ENCODE results near the gene CFAP52. TPM values are rescaled to one million over a fixed set of nuclear protein-coding genes. Genes with fewer than 3 reads are reported as not detected.

Gene CFAP52
- total RNA-seq, 1 donor from 2014 or later, result not detected

- H3K4me3 ChIP-seq (ENCODE audit: low read depth, low read length), result no peak overlapping the region
- TF ChIP-seq CTCF (conservative IDR thresholded peaks at IDR 0.05; ENCODE audit: low read depth, low read length), result no peak
- no peak for DNase-seq (ENCODE audit: low read depth)
These were observed 40.4 kb upstream of the CFAP52 start for GRCh38 chr17:9536061-9536460.

- no peak for DNase-seq (ENCODE audit: low read depth)
- no peak overlapping the region for H3K4me3 ChIP-seq (ENCODE audit: low read depth, low read length)
- no peak for TF ChIP-seq CTCF (conservative IDR thresholded peaks at IDR 0.05; ENCODE audit: low read depth, low read length)
These were observed 39.2 kb upstream of the CFAP52 start for GRCh38 chr17:9537177-9537776.

- DNase-seq (ENCODE audit: low read depth), result no peak
- no peak overlapping the region for H3K4me3 ChIP-seq (ENCODE audit: low read depth, low read length)
- no peak for TF ChIP-seq CTCF (conservative IDR thresholded peaks at IDR 0.05; ENCODE audit: low read depth, low read length)
These were observed 37.8 kb upstream of the CFAP52 start for GRCh38 chr17:9538626-9539025.

- H3K4me3 ChIP-seq (ENCODE audit: low read depth, low read length), result no peak overlapping the region
- DNase-seq (ENCODE audit: low read depth), result no peak
- no peak for TF ChIP-seq CTCF (conservative IDR thresholded peaks at IDR 0.05; ENCODE audit: low read depth, low read length)
These were observed 34.7 kb upstream of the CFAP52 start for GRCh38 chr17:9541718-9542117.

- DNase-seq (ENCODE audit: low read depth), result no peak
- TF ChIP-seq CTCF (conservative IDR thresholded peaks at IDR 0.05; ENCODE audit: low read depth, low read length), result no peak
- no peak overlapping the region for H3K4me3 ChIP-seq (ENCODE audit: low read depth, low read length)
These were observed 32.2 kb upstream of the CFAP52 start for GRCh38 chr17:9544221-9544620.

- TF ChIP-seq CTCF (conservative IDR thresholded peaks at IDR 0.05; ENCODE audit: low read depth, low read length), result no peak
- H3K4me3 ChIP-seq (ENCODE audit: low read depth, low read length), result no peak overlapping the region
- no peak for DNase-seq (ENCODE audit: low read depth)
These were observed 27.2 kb upstream of the CFAP52 start for GRCh38 chr17:9549215-9549614.

GRCh38 chr17:9553181-9553580 lies 23.3 kb upstream of the CFAP52 start:
- DNase-seq (ENCODE audit: low read depth), result no peak
- no peak for TF ChIP-seq CTCF (conservative IDR thresholded peaks at IDR 0.05; ENCODE audit: low read depth, low read length)
- no peak overlapping the region for H3K4me3 ChIP-seq (ENCODE audit: low read depth, low read length)

Data from epithelial cell of proximal tubule (primary cell).